ENCODE data around the gene CACNA2D1. TPM values are rescaled to one million over a fixed set of nuclear protein-coding genes. Genes with fewer than 3 reads are reported as not detected.

CACNA2D1 gene
- total RNA-seq, 4 donors from 2014 or later, result 17.7 to 22.0 (median 18.4) TPM

DNA sequence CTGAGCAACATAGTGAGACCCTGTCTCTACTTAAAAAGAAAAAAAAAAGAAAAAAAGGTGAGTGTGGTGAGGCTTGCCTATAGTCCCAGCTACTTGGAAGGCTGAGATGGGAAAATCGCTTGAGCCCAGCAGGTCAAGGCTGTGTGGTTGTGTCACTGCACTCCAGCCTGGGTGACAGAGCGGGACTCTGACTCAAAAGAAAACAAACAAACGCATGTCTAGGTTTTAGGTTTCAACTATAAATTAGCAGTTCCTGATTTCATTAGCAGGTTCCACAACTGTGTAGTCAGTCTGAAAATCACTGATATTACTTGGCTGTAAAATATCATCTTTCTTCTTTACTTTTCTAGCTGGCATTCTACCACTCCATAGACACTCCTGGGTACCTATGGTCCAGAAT lies 518.0 kb downstream of the CACNA2D1 start:
- no peak for DNase-seq (ENCODE audit: low spot score in 2 of 2)
- Histone ChIP-seq H3K27ac (no peak overlapping the region), H3K36me3 (no peaks in the 10 kb centered on the region), H3K27me3 (no peaks in the 10 kb centered on the region), H3K4me1 (no peaks in the 10 kb centered on the region), H3K9me3 (peaks cover 0 to under 1% (median 0%) of the 10 kb centered on the region in 4 donors), H3K4me3 (no peak overlapping the region)
- 87 to 91% methylated on average over 3 of the region's 3 CpGs for WGBS, 2 donors
- no peak for TF ChIP-seq POLR2A (IDR thresholded peaks at IDR 0.05)
- TF ChIP-seq EP300 (IDR thresholded peaks at IDR 0.05), result no peak
- TF ChIP-seq, protein P1, sequence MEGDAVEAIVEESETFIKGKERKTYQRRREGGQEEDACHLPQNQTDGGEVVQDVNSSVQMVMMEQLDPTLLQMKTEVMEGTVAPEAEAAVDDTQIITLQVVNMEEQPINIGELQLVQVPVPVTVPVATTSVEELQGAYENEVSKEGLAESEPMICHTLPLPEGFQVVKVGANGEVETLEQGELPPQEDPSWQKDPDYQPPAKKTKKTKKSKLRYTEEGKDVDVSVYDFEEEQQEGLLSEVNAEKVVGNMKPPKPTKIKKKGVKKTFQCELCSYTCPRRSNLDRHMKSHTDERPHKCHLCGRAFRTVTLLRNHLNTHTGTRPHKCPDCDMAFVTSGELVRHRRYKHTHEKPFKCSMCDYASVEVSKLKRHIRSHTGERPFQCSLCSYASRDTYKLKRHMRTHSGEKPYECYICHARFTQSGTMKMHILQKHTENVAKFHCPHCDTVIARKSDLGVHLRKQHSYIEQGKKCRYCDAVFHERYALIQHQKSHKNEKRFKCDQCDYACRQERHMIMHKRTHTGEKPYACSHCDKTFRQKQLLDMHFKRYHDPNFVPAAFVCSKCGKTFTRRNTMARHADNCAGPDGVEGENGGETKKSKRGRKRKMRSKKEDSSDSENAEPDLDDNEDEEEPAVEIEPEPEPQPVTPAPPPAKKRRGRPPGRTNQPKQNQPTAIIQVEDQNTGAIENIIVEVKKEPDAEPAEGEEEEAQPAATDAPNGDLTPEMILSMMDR (IDR thresholded peaks at IDR 0.05), result no peak

DNA sequence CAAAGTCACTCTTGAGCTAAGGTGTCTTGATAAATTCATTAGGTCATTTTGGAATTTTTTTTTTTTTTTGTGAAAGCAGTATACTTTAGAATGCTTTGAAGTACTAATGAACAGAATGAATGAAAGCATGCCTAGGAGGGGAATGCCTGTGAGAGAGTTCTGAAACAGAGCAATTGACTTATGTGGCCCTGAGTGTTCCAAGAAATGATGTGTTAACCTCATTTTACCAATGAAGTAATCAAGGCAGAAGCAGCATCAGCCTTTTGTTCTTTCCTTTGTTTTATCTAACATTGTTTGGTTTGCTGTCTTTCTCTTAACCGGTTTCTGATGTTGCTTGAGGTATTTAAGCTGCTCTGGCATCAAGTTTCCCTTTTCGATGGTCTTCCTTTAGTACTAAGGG lies 519.1 kb downstream of the CACNA2D1 start:
- Histone ChIP-seq H3K4me3 (no peak overlapping the region), H3K27ac (no peak overlapping the region), H3K9me3 (peaks cover 0 to 6% (median 0%) of the 10 kb centered on the region in 4 donors), H3K4me1 (no peaks in the 10 kb centered on the region), H3K27me3 (no peaks in the 10 kb centered on the region), H3K36me3 (no peaks in the 10 kb centered on the region)
- DNase-seq (ENCODE audit: low spot score in 2 of 2), result no peak
- WGBS, 2 donors, result 75 to 93% methylated on average over 2 of the region's 2 CpGs
- TF ChIP-seq POLR2A (IDR thresholded peaks at IDR 0.05), result no peak
- TF ChIP-seq, protein P1 (IDR thresholded peaks at IDR 0.05), result no peak
- TF ChIP-seq EP300 (IDR thresholded peaks at IDR 0.05), result no peak

DNA sequence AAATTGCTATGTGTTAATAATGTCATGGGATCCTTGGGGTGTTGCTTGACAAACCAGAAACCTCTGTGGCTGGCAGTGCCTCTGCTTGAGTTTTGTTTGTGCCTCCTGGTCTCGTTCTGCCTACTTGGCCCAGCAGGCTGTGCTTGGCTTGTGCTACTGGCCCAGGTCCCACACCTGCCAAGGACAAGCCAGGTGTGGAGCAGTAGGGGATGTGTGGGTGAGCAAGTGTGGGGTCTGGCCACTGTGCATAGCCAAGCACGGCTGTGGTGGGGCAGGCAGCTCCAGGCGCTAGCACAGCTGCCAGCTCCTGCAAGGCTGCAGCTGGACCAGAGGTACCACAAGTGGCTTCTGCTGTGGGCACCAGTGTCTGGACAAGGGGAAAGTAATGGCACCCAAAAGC lies 524.1 kb downstream of the CACNA2D1 start:
- H3K27ac ChIP-seq, result no peak overlapping the region
- TF ChIP-seq, protein P1 (IDR thresholded peaks at IDR 0.05), result no peak
- TF ChIP-seq EP300 (IDR thresholded peaks at IDR 0.05), result no peak
- TF ChIP-seq POLR2A (IDR thresholded peaks at IDR 0.05), result no peak
- WGBS, 2 donors, result 92 to 100% methylated on average over 2 to 3 of the region's 3 CpGs
- no peaks in the 10 kb centered on the region for H3K4me1 ChIP-seq
- H3K27me3 ChIP-seq, result no peaks in the 10 kb centered on the region
- no peak for DNase-seq (ENCODE audit: low spot score in 2 of 2)
- H3K4me3 ChIP-seq, result no peak overlapping the region
- H3K9me3 ChIP-seq, result peaks cover 0 to 22% (median 3%) of the 10 kb centered on the region in 4 donors
- no peaks in the 10 kb centered on the region for H3K36me3 ChIP-seq

DNA sequence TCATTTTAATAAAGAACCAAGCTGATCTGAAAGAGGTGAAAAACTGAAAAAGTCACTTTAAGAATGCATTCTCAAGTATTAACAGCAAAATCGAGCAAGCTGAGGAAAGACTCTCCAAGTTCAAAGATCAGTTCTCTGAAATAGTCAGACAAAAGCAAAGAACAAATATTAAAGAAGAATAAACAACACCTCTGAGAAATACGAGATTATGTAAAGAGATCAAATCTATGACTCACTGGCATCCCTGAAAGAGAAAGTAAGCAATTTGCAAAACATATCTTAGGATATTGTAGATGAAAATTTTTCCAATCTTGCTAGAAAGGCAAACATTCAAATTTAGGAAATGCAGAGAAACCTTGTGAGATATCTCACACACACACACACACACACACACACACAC lies 535.4 kb downstream of the CACNA2D1 start:
- WGBS, 2 donors, result 56 to 76% methylated on average over 2 of the region's 2 CpGs
- DNase-seq (ENCODE audit: low spot score in 2 of 2), result no peak
- H3K4me3 ChIP-seq, result no peak overlapping the region
- no peaks in the 10 kb centered on the region for H3K27me3 ChIP-seq
- TF ChIP-seq EP300 (IDR thresholded peaks at IDR 0.05), result no peak
- no peak for TF ChIP-seq POLR2A (IDR thresholded peaks at IDR 0.05)
- TF ChIP-seq, protein P1 (IDR thresholded peaks at IDR 0.05), result no peak
- H3K4me1 ChIP-seq, result no peaks in the 10 kb centered on the region
- H3K9me3 ChIP-seq, result peaks cover 0 to 5% (median 1%) of the 10 kb centered on the region in 4 donors
- no peaks in the 10 kb centered on the region for H3K36me3 ChIP-seq
- no peak overlapping the region for H3K27ac ChIP-seq

DNA sequence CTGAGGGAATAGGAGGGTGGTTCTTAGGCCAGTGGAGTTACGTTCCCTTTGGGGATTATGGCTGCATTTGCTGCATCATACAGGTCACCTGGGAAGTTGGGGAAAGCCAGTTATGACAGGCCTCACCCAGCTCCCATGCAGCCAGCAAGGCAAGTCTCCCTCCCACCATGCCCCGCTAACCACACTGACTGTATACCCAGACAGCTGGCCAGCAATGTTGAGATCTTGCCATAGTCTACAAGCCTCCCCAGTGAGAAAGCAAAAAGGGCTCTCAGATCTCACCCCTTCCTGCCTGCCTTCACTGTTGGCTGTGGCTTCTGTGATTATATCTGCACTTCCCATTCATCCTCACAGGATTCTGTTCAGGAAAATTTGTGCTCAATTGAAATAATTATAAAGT lies 540.5 kb downstream of the CACNA2D1 start:
- H3K27me3 ChIP-seq, result no peaks in the 10 kb centered on the region
- WGBS, 2 donors, result 81 to 100% methylated on average over 2 of the region's 2 CpGs
- H3K36me3 ChIP-seq, result no peaks in the 10 kb centered on the region
- no peak overlapping the region for H3K4me3 ChIP-seq
- peaks cover 0 to 4% (median 0%) of the 10 kb centered on the region in 4 donors for H3K9me3 ChIP-seq
- TF ChIP-seq EP300 (IDR thresholded peaks at IDR 0.05), result no peak
- TF ChIP-seq, protein P1 (IDR thresholded peaks at IDR 0.05), result no peak
- no peak for TF ChIP-seq POLR2A (IDR thresholded peaks at IDR 0.05)
- no peak overlapping the region for H3K27ac ChIP-seq
- no peaks in the 10 kb centered on the region for H3K4me1 ChIP-seq
- DNase-seq (ENCODE audit: low spot score in 2 of 2), result no peak
